Spinal cord (tissue), 10 donors: ENCODE data around the gene MUS81. TPM values are rescaled to one million over a fixed set of nuclear protein-coding genes. Genes with fewer than 3 reads are reported as not detected.
A peak's percentile ranks its signal among the peaks of the same experiment; 100 is the strongest.

Experiments used
- DNase-seq, 6 donors: peaks; one replicate each; pipeline versions ENCODE4 v3.0.0 to v3.0.0-alpha.2; 2013 to 2015; ENCODE audit warnings: low spot score in 6 of 6, low read depth in 4 of 6
- H3K27ac ChIP-seq: one replicate; pipeline ENCODE4 v1.5.1; 2013; ENCODE audit warnings: low read depth, low read length, control low read depth
- H3K27me3 ChIP-seq: one replicate; pipeline ENCODE4 v1.6.1; 2013; ENCODE audit warnings: low read length; ENCODE audit not compliant: control insufficient read depth, insufficient read depth
- H3K36me3 ChIP-seq: one replicate; pipeline ENCODE4 v1.6.1; 2013; ENCODE audit warnings: low read length; ENCODE audit not compliant: control insufficient read depth, insufficient read depth
- H3K4me1 ChIP-seq: one replicate; pipeline ENCODE4 v1.6.1; 2013; ENCODE audit warnings: low read length; ENCODE audit not compliant: control insufficient read depth, insufficient read depth
- H3K4me3 ChIP-seq: one replicate; pipeline ENCODE4 v1.5.1; 2013; ENCODE audit warnings: low read depth, low read length, control low read depth
- H3K9me3 ChIP-seq: one replicate; pipeline ENCODE4 v1.6.1; 2013; ENCODE audit warnings: low read length; ENCODE audit not compliant: control insufficient read depth, insufficient read depth
- WGBS: methylation state at CpG from one replicate; pipeline ENCODE4 v1.1.5; 2013; ENCODE audit warnings: missing lambda C conversion rate; ENCODE audit not compliant: insufficient coverage; 5-methylcytosine and 5-hydroxymethylcytosine counted together
- polyA plus RNA-seq, 2 donors: library from polyadenylated mRNA; unstranded; fragments of 120-200 nt; gene quantifications; one replicate each; pipeline ENCODE4 v1.2.1, GENCODE V29; 2013; ENCODE audit not compliant: insufficient read length in 2 of 2
- total RNA-seq, 2 donors: library from RNA; depleted of rRNA in 1 of 2; stranded (reverse); fragments of 120-200 nt in 1 of 2; fragments of >200 nt in 1 of 2; gene quantifications; one replicate each; pipeline versions ENCODE4 v1.2.3 to v1.2.4, GENCODE V29; 2013 to 2014
- donor health status: healthy.

MUS81 gene
- total and polyA plus RNA-seq, 4 donors, result 24.9 to 62.0 (median 53.6) TPM

DNA sequence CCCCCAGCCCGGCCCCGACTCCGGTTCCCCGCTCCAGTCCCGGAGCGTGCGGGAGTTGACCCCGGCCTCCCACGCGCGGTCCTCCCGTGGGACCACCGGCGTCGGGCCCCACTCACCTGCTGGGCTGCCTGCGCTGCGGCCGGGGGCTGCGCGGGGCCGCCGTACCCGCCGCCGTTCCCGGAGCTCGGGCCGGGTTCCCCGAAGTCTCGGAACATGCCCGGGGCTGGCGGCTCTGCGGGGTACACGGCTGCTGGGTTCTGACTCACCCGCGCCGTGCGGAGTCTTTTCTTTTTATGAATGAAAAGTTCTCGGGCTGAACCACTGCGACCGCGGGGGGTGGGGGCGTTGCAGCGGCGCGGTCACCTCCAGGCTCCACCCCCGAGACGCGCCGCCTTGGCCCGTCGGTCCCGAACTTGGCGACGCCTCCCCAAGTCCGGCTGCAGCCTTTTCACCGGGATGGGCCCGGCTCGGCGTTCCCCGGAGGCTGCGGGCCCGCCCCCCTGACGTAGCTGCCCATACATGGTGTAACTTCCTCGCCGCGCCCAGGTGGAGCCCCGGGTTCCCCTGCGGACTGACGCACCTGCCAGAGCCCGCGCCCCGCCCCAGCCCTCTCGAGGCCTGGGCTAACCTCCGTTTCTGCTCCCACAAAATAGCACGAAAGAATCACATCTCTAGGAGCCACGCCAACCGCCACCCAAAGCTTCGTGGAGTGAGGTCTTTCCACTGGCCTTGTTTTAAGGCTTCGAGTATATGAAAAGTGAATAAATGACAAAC is 40.1 kb downstream of the MUS81 start, which contains the start of gene FOSL1:
Gene FOSL1, minus strand, starts transcription at position 264 of the 774 bp plus-strand sequence. Its CDS starts 49 bp downstream, at position 215.
- no peaks in the 10 kb centered on the region for H3K9me3 ChIP-seq
- H3K4me3 ChIP-seq, result peak within 1 kb of the TSS; percentile 18
- H3K36me3 ChIP-seq, result no peaks in the 10 kb centered on the region
- under 1% methylated on average over 72 of the region's 80 CpGs for WGBS
- H3K4me1 ChIP-seq, result peaks cover 18% of the 10 kb centered on the region
- peaks cover 70% of the 10 kb centered on the region for H3K27me3 ChIP-seq
- DNase-seq, result peak in 2 of 6 donors; percentile 29 to 59
- H3K27ac ChIP-seq, result no peak within 1 kb of the TSS

DNA sequence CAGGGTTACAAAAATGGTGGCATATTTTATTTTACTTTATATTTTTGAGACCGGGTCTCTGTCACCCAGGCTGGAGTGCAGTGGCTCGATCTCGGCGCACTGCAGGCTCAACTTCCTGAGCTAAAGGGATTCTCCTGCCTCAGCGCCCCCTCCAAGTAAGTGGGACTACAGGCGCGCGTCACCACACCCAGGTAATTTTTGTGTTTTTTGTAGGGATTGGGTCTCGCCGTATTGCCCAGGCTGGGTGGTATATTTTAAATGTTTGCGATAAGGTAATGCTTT is 40.6 kb downstream of the MUS81 start:
- peak overlapping the region; percentile 18 for H3K4me3 ChIP-seq
- DNase-seq, result no peak
- peaks cover 18% of the 10 kb centered on the region for H3K4me1 ChIP-seq
- peaks cover 68% of the 10 kb centered on the region for H3K27me3 ChIP-seq
- no peaks in the 10 kb centered on the region for H3K36me3 ChIP-seq
- WGBS, result no CpG with 5 or more reads among the region's 11 CpGs
- H3K27ac ChIP-seq, result no peak overlapping the region
- H3K9me3 ChIP-seq, result no peaks in the 10 kb centered on the region

DNA sequence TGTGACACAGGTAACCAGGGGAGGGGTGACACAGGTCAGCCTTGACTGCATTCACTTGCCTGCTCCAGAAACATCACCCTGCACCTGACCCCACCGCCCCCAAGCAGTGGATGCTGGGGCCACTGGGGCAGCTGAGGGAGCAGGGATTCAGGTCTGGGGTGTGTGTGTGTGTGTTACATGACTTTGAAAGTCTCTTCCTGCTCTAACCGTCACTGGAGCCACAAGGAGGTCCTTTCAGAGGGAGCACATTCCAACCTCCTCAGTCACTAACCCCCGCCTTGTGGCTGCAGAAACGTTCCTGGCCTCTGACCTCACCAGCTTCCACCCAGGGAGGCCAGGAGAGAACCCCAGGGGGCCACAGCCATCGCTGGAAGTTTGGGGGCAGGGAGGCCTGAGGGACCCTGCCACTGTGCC is 42.8 kb downstream of the MUS81 start:
- H3K27me3 ChIP-seq, result peaks cover 55% of the 10 kb centered on the region
- WGBS, result 11% methylated on average over 4 of the region's 5 CpGs
- no peaks in the 10 kb centered on the region for H3K9me3 ChIP-seq
- H3K27ac ChIP-seq, result no peak overlapping the region
- no peak overlapping the region for H3K4me3 ChIP-seq
- peaks cover 18% of the 10 kb centered on the region for H3K4me1 ChIP-seq
- no peaks in the 10 kb centered on the region for H3K36me3 ChIP-seq
- no peak for DNase-seq

DNA sequence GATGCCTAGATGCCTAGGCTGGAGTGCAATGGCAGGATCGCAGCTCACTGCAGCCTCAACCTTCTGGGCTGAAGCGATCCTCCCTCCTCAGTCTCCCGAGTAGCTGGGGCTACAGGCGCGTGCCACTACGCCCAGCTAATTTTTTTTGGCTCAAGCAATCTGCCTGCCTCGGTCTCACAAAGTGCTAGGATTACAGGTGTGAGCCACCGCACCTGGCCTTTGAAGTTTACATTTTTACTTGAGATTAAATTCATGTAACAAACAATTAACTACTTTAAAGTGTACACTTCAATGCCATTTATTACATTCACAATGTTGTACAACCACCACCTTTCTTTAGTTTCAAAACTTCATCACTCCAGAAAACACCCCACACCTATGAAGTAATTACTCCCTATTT is 43.5 kb downstream of the MUS81 start:
- Histone ChIP-seq H3K4me1 (peaks cover 18% of the 10 kb centered on the region), H3K9me3 (no peaks in the 10 kb centered on the region), H3K27me3 (peaks cover 50% of the 10 kb centered on the region), H3K4me3 (no peak overlapping the region), H3K36me3 (no peaks in the 10 kb centered on the region), H3K27ac (no peak overlapping the region)
- no peak for DNase-seq
- 75% methylated on average over 8 of the region's 8 CpGs for WGBS

DNA sequence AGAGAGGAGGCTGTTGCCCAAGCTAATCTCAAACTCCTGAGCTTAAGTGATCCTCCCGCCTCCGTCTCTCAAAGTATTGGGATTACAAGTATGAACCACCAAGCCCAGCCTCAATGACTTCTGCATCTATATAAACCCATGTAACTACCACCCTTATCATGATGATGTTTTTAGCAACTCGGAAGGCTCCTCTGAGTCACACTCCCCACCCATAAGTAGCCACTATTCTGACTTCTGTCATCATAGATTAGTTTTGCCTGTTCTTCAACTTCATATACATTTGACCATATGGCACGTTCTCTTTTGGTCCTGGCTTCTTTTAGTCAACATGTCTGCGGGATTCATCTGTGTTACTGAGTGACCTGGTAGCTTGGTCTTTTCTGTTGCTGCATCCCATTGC is 46.4 kb downstream of the MUS81 start:
- peaks cover 21% of the 10 kb centered on the region for H3K27me3 ChIP-seq
- no peak overlapping the region for H3K4me3 ChIP-seq

DNA sequence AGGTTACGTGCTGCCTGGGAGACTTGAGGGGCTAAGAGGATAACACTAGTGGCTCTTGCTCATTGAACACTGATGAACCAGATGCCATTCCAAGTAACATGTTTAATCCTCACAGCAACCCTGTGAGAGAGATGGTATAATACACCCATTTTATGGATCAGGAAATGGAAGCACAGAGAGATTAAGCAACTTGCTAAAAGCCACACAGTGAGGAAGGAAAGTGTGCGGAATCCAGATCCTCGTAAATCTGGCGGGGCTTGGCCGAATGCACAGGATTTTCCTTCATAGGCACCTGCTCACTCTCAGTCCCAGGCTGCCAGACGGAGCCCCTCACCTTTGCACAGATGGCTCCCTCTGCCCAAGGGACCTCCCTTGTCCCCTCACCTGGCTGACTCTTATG is 47.6 kb downstream of the MUS81 start:
- H3K36me3 ChIP-seq, result no peaks in the 10 kb centered on the region
- H3K9me3 ChIP-seq, result no peaks in the 10 kb centered on the region
- H3K4me3 ChIP-seq, result no peak overlapping the region
- DNase-seq, result no peak
- H3K27ac ChIP-seq, result no peak overlapping the region
- H3K27me3 ChIP-seq, result peaks cover 14% of the 10 kb centered on the region
- 89% methylated on average over 5 of the region's 6 CpGs for WGBS
- H3K4me1 ChIP-seq, result peaks cover 11% of the 10 kb centered on the region

More for the DNA sequence above, 46.4 kb downstream of the MUS81 start:
- Histone ChIP-seq H3K27ac (no peak overlapping the region), H3K36me3 (no peaks in the 10 kb centered on the region), H3K9me3 (no peaks in the 10 kb centered on the region), H3K4me1 (peaks cover 5% of the 10 kb centered on the region)
- DNase-seq, result no peak
- WGBS, result 92% methylated on average over 4 of the region's 5 CpGs

DNA sequence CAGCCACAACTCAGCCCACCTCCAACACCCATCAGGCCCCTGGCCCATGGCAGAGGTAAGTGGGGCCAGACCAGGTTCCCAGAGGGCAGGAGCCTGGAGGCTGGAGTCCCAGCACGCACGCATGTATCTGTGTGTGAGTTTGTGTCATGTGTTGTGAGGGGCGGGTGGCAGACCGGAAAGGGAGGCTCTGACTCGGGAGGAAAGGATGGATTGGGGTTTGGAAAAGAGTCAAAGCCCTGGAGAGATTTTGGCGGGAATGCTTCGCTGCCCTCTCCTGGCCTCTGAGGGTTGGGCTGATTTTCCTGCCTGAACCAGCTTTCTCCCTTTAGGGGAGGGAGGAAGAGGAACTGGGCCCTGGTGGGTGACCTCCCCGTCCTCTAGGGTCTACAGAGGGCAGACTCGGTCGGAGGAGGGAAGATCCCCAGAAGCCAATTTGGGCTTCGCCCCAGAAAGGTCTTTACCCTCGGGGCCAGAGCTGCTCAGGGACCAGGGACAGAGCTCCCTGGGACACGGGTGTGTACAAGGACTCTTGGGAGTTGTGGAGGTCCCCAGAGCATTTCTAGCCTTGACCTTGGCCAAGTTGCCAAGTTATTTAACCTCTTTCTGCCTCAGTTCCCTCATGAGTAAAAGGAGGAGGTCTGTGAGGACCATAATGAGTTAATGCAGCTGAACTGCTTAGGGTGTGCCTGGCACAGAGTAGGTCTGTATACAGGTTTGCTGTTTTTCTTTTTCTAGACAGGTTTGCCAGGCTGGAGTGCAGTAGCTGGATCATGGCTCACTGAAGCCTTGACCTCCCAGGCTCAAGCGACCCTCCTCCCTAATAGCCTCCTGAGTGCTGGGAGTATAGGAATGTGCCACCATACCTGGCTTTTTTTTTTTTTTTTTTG is 51.7 kb downstream of the MUS81 start:
- Histone ChIP-seq H3K9me3 (no peaks in the 10 kb centered on the region), H3K4me1 (peaks cover 29% of the 10 kb centered on the region), H3K27me3 (peaks cover 7% of the 10 kb centered on the region), H3K27ac (no peak overlapping the region), H3K36me3 (peaks cover 9% of the 10 kb centered on the region), H3K4me3 (no peak overlapping the region)
- WGBS, result 28% methylated on average over 13 of the region's 14 CpGs
- peak in 2 of 6 donors; percentile 19 to 69 for DNase-seq

DNA sequence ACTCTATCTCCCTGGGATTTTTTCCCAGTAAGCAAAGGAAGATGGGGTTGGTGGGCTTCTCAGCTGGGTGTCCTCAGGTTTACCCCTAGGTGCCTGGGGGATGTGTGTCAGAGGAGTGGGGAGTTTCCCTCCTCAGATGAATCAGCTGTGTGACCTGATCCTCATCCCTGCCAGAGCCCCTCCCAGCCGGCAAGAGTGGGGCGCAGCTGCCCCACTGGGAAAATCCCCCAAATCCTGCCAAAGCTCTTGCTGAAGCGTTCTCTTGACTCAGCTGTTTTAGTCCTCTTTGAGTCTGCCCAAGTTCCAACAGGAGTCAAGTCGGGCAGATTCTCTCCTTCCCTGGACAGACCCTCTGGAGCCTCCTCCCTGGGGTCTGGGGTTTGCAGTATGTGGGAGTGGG is 52.6 kb downstream of the MUS81 start:
- peaks cover 38% of the 10 kb centered on the region for H3K4me1 ChIP-seq
- H3K27ac ChIP-seq, result no peak overlapping the region
- peaks cover 3% of the 10 kb centered on the region for H3K27me3 ChIP-seq

DNA sequence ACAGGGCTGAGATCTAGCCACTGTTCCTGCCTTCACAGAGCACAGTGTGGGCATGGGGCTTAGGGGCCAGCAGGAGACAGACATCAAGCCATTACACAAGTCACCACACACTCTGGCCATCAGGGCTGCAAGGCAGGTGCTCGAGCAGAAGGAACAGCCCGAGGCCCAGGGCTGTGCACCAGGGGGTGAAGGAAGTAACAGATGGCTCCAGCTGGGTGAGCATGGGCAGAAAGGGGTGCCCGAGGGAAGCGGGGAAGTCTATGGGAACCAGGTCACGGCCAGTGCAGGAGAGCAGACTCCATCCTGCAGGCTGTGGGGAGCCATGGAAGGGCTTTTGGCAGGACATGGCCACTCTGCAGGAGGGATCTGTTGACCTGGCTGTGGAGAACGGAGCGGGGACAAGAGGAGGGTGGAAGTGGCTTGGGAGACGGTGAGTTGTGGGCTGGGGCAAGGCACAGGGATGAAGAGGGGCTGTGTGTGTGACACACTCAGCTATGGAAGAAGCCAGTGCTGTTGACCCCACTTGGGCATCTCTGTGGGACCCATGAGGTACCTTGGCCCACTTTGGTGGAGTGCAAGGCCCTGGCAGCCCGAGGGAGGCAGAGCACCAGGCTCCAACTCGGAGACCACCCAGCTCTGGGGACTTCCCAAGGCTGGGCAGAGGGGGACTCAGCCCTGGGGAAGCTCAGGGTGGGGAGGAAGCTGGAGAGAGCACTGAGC is 55.0 kb downstream of the MUS81 start:
- no peak overlapping the region for H3K27ac ChIP-seq
- H3K4me3 ChIP-seq, result no peak overlapping the region
- H3K4me1 ChIP-seq, result peaks cover 51% of the 10 kb centered on the region

More for the DNA sequence above, 52.6 kb downstream of the MUS81 start:
- no peak overlapping the region for H3K4me3 ChIP-seq
- H3K36me3 ChIP-seq, result peaks cover 17% of the 10 kb centered on the region
- H3K9me3 ChIP-seq, result no peaks in the 10 kb centered on the region
- no peak for DNase-seq
- WGBS, result 82% methylated on average over 3 of the region's 4 CpGs

More for the DNA sequence above, 55.0 kb downstream of the MUS81 start:
- Histone ChIP-seq H3K9me3 (no peaks in the 10 kb centered on the region), H3K27me3 (no peaks in the 10 kb centered on the region), H3K36me3 (peaks cover 20% of the 10 kb centered on the region)
- DNase-seq, result no peak
- 70% methylated on average over 10 of the region's 10 CpGs for WGBS
